ENCODE data around the gene IFI27L2.

The IFI27L2 gene

GRCh38 chr14:94129111-94129757 is at the start of gene IFI27L2:
Gene IFI27L2 (minus strand): TSS chr14:94129604. CDS start chr14:94129564, 40 bp downstream.
- TF ChIP-seq ZFX (IDR thresholded peaks at IDR 0.05) (no peak), CTCF (conservative IDR thresholded peaks at IDR 0.05) (no peak; the same call in 1 of the 2 replicates)
- H3K27ac ChIP-seq, result no peak within 1 kb of the TSS

GRCh38 chr14:94177806-94178205 is 48.4 kb upstream of the IFI27L2 start:
- no peak overlapping the region for H3K27ac ChIP-seq
- TF ChIP-seq CTCF (conservative IDR thresholded peaks at IDR 0.05), result no peak
- no peak for TF ChIP-seq ZFX (IDR thresholded peaks at IDR 0.05)

- TF ChIP-seq ZFX (IDR thresholded peaks at IDR 0.05) (no peak), CTCF (conservative IDR thresholded peaks at IDR 0.05) (no peak)
Observed at GRCh38 chr14:94176808-94177207, 47.4 kb upstream of the IFI27L2 start.

GRCh38 chr14:94175747-94176146 is 46.3 kb upstream of the IFI27L2 start:
- TF ChIP-seq ZFX (IDR thresholded peaks at IDR 0.05) (no peak), CTCF (conservative IDR thresholded peaks at IDR 0.05) (no peak)

More at GRCh38 chr14:94176808-94177207, 47.4 kb upstream of the IFI27L2 start:
- H3K27ac ChIP-seq, result no peak overlapping the region

GRCh38 chr14:94175011-94175745 is 45.8 kb upstream of the IFI27L2 start:
- H3K27ac ChIP-seq, result no peak overlapping the region
- no peak for TF ChIP-seq ZFX (IDR thresholded peaks at IDR 0.05)
- no peak for TF ChIP-seq CTCF (conservative IDR thresholded peaks at IDR 0.05)

More at GRCh38 chr14:94175747-94176146, 46.3 kb upstream of the IFI27L2 start:
- H3K27ac ChIP-seq, result no peak overlapping the region

GRCh38 chr14:94174604-94175010 is 45.2 kb upstream of the IFI27L2 start:
- TF ChIP-seq ZFX (IDR thresholded peaks at IDR 0.05) (no peak), CTCF (conservative IDR thresholded peaks at IDR 0.05) (no peak)
- H3K27ac ChIP-seq, result peak overlapping the region; percentile 50
